HL-60/S4 (cell line): ENCODE measurements around the gene SRRM4.

Experiments used
- in situ Hi-C: fragments of 300-500 bp; cut with MboI; formaldehyde crosslinking; loops from 2 replicates; pipeline ENCODE4 v1.14.3; 2022; ENCODE audit warnings: low sequenced_read_pairs

The SRRM4 gene

DNA sequence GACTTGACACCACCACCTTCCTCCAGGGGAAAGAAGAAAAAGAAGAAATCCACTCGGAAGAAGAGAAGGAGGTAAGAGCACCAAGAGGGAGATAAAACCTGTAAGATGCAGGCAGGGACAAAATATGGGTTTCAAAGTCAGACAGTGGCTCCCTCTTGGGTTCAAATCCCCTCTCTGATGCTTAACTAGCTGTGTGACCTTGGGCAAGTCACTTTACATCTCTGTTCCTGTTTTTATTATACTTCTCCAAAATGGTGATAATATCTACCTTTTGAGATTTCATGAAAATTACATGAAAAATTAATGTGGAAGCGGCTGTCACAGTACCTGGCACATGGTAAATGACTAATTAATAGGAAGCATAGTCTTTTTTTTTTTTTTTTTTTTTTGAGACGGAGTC is 133.0 kb downstream of the SRRM4 start:
- in situ Hi-C loops, result no loop called here

DNA sequence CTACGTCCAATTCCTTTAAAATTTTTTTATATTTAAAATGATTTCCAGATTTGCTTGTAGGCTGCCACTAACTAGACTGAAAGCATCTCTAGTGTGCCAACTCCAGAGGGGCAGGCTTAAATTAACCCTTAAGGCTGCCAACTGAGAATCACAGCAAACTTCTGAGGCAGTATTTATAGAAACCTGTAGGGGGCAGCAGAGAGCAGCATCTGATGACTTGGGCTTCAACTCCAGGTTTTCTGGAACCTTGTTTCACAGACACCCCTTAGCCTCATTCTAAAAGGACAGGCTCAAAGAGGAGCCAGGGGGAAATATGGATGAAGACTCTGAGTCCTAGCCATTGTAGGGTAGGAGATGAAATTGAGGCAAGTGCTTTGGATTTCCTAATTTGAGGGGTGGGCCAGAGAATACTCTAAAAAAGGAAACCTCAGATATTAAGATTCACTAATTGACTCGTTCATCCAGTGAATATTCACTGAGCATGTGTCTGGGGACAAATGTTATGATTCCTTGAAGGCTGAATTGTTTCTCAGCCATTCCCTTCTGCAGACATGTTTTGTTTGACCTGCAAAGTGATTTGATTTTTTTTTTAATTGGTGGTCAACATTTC is 134.1 kb downstream of the SRRM4 start:
- in situ Hi-C loops, result no loop called here

- in situ Hi-C loops, result no loop called here
Measured at GRCh38 chr12:119117936-119118335, 136.6 kb downstream of the SRRM4 start.

GRCh38 chr12:119118625-119119024 is 137.3 kb downstream of the SRRM4 start:
- in situ Hi-C loops, result no loop called here

DNA sequence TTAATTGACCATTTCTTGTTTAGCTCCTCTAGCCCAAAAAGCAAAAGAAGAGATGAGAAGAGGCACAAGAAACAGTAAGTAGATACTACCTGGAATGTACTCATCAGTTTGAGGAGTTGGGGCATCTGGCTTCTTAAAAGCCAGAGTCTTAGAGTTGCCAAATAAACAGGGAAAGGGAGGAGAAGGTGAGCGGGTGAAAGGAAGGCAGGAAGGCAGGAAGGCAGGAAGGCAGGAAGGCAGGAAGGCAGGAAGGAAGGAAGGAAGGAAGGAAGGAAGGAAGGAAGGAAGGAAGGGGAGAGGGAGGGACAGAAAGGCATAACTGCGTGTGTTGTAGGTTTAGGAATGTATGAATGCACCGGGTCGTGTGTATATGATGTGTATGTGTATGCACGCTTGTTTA is 140.7 kb downstream of the SRRM4 start:
- in situ Hi-C loops, result no loop called here

DNA sequence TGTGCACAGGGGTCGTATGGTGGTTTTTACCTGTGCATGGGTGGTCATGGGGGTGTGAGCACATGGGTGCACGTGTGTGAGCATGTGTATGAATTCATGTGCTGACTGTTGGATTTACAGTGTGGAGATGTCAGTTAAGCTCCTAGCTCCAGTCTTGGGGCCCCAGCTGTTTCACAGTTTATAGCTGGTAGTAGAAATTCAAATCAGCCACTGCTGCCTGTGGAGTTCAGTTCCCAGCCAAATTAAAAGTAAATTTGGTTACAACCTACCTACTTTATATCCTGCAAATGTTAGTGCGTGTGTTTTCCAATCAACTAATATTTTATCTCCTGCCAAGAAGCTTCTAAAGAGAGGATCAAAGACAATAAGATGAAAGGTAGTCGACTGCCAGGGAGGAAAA is 141.4 kb downstream of the SRRM4 start:
- in situ Hi-C loops, result no loop called here

DNA sequence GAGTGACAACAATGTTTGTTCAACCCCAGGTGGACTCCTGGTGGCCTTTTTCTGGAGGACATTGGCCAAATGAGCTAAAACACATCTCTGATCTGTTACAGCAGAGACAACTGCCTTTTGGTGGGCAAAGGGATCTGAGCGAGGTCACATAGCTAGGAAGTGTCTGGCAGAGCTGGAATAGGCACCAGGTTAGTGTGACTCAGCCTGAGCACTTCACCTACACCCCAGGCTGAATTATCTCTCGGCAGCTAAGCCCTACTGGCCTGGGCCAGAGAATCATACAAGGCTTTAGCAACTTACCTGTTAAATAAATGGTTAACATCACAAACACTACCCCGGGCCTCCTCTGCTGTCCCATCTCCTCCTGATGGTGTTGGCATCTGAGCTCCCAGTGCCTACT is 147.2 kb downstream of the SRRM4 start:
- in situ Hi-C loops, result no loop called here

DNA sequence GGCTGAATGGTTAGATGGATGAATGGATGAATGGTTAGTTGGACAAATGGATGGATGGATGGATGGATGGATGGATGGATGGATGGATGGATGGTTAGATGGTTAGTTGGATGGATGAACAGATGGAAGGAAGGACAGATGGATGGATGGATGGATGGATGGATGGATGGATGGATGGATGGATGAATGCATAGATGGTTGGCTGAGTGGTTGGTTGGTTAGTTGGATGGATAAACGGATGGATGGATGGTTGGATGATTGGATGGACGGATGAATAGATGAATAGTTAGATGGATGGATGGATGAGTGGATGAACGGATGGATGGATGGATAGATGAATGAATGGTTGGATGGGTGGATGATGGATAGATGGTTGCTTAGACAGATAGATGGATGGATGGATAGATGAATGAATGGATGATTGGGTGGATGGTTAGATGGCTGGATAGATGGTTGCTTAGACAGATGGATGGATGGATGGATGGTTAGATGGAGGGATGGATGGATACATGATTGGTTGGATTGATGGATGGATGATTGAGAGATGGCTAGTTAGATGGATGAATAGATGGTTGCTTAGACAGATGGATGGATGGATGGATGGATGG is 148.6 kb downstream of the SRRM4 start:
- in situ Hi-C loops, result no loop called here

- in situ Hi-C loops, result no loop called here
Measured at GRCh38 chr12:119130523-119130922, 149.2 kb downstream of the SRRM4 start.

- in situ Hi-C loops, result no loop called here
Measured at GRCh38 chr12:119134284-119135072, 153.1 kb downstream of the SRRM4 start.

GRCh38 chr12:119136811-119137410 is 155.6 kb downstream of the SRRM4 start:
- in situ Hi-C loops, result no loop called here

GRCh38 chr12:119139448-119139847 is 158.1 kb downstream of the SRRM4 start:
- in situ Hi-C loops, result no loop called here

GRCh38 chr12:119145367-119145766 is 164.0 kb downstream of the SRRM4 start:
- in situ Hi-C loops, result no loop called here

GRCh38 chr12:119147847-119148448 is 166.6 kb downstream of the SRRM4 start:
- in situ Hi-C loops, result no loop called here

- in situ Hi-C loops, result no loop called here
Measured at GRCh38 chr12:119149270-119149669, 167.9 kb downstream of the SRRM4 start.

DNA sequence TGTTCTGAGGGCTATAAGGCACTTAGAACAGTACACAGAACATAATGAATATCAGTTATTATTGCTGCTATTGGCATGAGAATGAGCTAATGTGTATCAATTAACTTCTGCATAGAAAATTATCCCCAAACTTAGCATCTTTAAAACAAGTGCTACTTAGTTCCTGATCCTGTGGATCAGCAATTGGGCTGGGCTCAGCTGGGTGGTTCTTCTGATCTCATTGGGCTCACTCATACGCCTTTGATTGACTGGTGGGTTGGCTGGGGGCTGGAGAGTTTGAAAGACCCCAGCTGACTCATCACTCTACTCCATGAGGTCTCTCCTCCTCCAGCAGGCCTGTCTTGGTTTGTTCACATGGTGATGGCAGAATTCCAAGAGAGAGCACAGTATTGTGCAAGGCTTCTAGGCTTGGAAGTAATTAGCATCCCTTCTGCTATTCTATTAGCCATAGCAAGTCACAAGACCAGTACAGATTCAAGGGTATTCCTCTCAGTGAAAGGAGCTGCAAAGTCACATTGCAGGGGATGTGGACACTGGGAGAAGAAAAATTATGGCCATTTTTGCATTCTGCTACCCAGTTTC is 170.2 kb downstream of the SRRM4 start:
- in situ Hi-C loops, result no loop called here

- in situ Hi-C loops, result no loop called here
Measured at GRCh38 chr12:119153477-119154434, 172.4 kb downstream of the SRRM4 start.

- in situ Hi-C loops, result no loop called here
Measured at GRCh38 chr12:119154435-119154818, 173.1 kb downstream of the SRRM4 start.

- in situ Hi-C loops, result no loop called here
Measured at GRCh38 chr12:119156401-119157044, 175.2 kb downstream of the SRRM4 start.
